Stimulated activated CD8-positive, alpha-beta memory T cell treated with anti-CD3 and anti-CD28 coated beads, Interleukin-15, amount 100 ng/mL, for 24 hours (primary cell): ENCODE data around the gene ITIH3.

ENCODE experiments used
- DNase-seq: peaks from one replicate; pipeline ENCODE4 v3.0.0-alpha.2; 2020; ENCODE audit warnings: low read depth

ITIH3 gene

DNA sequence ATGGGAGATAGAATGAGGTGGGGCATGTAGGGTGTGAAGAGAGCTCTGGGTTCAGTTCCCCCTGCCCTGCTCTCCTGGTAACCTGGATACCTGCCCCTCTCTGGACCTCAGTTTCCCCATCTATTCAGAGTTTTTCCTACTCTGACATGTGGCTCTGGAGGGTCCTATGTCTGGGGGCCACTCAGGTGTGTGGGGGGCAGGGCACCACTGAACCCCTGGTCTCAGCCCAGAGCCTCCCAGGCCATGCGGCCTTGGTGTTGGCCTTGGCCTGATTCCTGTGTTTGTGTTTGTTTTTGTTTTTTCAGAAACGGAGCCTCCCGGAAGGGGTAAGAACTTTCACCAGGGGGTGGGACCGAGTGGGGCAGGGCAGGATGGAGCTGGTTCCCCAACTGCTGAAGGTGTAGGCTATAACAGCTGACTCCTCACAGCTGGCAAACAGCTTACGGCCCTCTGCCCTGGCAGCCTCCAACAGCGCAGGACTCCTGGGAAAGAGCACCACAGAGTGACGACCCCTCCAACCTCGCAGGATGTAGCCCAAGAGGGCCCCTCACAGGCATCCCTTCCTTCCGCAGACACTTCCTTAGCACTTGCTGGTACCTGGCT, 803 bp downstream of the ITIH3 start:
- DNase-seq: no peak

DNA sequence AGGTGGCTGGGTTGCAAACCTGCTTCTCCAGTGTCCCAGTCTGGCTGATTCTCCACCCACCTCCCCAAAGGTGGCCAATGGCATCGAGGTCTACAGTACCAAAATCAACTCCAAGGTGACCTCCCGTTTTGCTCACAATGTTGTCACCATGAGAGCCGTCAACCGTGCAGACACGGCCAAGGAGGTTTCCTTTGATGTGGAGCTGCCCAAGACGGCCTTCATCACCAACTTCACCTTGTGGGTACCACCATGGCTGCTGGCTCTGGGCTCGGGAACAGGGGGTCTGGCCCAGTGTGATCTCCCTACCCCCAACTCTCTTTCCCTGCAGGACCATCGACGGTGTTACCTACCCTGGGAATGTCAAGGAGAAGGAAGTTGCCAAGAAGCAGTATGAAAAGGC, 1.8 kb downstream of the ITIH3 start:
- no peak for DNase-seq

DNA sequence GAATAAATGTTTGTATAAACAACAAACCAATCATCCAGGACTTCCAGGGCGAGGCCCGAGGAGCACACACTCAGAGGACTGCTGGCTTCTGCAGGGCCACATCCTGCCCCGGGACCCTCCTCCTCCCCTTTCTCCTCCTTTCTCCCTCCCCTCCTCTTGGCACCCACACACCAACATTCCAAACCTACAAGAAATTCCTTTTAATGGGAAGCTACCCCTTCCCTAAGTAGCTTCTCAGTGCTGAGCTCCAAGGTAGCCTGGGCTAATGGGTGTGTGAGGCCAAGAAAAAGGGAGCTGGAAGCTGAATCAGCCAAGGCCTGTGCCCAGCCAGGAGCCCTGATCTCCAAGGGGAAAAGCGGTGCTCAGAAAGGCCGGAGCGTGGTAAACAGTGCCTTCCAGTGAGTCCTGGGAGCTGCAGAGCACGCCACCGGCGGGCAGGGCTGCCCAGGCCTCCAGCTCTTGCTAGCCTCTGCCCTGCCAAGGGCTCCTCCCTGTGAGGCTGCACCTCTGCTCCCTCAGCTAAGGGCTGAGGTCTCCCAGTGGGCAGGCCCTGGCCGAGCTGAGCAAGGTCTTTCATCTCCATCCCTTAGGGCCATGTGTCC, 3.9 kb downstream of the ITIH3 start:
- DNase-seq: no peak

DNA sequence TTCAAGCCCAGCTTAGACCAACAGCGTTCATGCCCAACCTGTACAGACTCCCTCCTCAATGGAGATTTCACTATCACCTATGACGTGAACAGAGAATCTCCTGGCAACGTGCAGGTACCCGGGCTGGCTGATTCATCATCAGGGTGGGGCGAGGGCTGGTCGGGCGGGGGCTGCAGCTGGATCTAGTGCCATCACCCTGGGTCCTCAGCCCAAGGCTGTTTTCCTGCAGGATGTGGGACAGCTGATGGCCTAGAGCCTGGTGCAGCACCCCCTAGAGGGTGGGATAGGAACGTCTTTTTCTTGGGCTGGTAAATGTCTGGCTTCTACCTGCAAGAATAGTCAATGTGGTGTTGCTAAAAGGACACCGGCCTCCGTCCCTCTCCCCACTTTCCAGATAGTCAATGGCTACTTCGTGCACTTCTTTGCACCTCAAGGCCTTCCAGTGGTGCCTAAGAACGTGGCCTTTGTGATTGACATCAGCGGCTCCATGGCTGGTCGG, 4.4 kb downstream of the ITIH3 start:
- no peak for DNase-seq

DNA sequence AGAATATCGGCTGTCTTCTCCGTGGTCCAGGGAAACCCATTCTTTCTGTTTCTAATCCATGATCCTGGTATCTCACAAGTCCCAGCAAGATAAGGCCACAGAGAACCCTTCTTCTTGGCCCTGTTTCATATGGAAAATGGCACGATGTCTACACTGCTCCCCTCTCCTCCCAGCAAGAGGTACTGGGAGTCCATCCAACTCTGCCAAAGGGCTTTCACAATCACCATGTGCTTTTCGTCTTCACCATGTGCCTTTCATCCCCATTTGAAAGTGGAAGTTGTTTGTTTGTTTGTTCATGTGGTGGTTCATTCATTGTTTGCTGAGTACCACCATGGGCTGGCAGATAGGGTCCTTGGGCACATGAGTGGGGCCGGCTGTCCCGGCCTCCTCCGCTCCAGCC, 5.5 kb downstream of the ITIH3 start:
- no peak for DNase-seq

DNA sequence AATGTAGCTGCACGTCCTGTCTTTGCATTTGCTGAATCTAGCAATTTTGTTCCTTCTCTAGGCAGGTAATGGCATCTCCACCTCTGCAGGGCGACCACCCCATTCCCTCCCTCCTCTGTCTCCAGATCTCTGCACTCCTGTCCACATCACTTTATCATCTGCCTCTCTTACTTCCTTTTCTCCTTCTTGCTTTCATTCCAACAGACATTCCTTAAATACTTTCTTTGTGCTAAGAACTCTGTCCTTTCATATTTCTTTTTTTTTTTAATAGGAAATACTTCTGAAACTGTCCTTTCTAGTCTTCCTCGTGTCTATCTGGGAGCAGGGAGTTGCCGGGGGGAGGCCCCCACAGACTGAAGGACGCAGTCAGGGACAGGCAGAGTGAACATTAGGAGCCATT, 7.2 kb downstream of the ITIH3 start:
- DNase-seq: no peak

DNA sequence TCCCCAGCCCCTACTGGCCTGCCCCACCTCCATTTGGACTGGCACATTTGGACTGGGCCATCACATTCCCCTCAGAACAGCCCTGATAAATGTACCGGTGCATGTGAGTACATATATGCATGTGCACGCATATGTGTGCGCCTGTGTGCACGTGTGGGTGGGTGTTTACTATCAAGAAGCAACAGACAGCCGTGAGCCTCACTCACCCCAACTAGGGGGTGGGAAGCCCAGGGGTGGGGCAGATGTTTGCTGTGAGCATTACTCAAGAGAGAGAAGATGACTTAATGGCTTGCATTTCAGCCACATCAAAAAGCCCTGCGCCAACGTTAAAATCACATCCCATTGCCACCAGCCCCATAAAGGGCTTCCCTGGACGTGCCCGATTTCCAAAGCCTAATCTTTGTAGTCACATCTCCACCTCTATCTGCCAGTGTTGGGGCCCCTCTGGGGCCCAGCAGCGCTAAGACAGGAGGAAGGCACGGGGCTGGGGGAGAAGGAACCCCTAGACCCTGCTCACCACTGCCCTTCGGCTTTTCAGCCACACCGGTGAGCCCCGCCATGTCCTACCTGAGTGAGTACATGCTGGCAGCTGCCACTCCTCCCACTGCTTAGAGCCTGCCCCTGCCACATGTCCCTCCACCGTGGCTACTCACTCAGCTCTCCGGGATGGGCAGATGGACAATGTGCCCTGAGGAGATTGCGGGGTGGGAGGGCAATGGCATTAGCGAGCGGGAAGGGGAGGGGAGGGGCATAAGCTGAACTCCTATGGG, 10.9 kb downstream of the ITIH3 start:
- DNase-seq: no peak

DNA sequence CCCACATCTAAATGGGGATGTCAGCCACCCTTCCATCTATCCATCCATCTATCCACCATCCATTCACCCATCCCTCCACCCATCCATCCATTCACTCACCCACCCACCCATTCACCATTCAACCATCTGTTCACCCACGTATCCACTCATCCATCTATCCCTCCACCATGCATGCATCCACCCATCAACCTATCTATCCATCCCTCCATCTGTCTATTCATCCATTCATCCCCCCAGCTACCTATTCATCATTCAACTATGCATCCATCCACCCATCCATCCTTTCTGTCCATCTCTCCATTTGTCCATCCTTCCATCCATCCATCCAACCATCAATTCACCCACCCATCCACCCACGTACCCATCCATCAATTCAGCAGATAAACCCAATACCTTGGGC, 14.6 kb downstream of the ITIH3 start:
- no peak for DNase-seq

DNA sequence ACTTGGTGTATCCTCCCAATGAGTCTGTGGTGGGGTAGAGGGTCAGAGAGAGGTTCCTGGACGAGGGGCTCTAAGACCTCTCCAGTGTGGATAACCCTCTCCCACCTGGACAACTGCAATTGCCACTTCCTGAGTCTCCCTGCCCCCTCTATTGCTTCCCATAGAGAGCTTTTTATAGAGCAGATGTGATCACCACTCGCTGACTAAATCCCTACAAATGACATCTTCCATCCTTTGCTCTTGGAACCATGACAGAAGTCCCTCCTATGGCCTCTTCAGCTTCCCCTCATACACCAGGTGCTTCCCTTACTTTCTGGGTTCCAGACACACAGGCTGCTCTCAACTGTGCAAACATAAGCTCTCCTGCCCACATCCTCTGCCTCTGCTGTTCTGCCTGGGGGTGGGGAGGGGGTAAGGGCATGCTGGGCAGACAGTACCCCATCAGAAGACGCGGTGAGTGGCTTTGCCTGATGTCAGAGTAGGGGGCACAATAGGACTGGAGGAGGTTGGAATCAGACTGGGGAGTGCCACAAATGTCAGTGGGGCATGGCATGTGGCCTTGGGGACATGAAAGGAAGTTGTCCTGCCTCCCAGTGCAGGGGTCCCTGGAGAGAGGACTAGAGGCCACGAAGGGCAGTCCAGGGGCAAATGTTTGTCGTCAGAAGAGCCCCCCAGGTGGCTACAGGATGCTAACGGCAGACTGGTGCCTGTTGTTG, 15.2 kb downstream of the ITIH3 start:
- DNase-seq: no peak

DNA sequence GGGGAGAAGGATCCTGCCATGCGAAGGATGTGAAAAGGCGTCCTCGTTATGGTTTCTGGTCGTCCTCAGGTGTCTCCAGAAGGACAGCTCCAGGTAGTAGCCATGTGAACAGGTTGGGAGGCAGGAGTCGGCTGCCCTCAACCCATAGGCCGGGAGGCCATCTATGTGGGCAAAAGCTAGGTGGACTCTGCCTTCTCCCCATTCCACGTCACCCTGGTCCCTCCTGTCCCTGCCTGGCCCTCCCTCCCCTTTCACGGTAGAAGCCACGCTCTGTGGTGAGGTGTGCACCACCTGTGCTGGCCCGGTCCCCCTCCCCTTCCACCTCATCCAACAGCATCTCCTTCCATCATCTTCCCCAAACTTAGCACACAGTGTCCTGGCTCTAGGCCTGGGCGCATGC, 16.3 kb downstream of the ITIH3 start:
- DNase-seq: no peak

DNA sequence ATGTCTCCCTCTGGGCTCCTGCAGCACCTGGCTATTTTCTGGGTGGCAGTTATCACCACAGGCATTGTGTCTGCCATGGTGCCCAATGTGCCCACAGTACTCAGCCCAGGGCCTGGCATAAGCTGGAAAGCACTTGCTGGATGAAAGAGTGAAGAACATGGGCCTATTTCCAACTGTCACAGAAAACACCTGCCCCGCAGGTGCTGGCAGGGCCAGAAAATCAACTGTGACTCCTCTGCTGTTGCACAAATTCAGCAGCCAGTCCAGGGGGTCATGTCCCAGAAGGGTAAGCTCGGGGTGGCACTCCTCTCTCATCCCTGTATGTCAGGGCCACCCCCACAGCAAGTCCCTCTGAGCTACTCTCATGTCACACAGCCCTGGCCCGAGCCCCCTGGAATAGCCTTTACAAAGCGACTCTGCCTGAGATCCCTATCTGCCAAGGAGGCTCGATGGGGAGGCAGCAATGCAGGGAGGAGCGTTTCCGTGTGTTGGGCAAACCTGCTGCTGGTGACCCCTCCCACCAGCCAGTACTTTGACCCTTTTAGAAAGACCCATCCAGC, 16.9 kb downstream of the ITIH3 start:
- no peak for DNase-seq

DNA sequence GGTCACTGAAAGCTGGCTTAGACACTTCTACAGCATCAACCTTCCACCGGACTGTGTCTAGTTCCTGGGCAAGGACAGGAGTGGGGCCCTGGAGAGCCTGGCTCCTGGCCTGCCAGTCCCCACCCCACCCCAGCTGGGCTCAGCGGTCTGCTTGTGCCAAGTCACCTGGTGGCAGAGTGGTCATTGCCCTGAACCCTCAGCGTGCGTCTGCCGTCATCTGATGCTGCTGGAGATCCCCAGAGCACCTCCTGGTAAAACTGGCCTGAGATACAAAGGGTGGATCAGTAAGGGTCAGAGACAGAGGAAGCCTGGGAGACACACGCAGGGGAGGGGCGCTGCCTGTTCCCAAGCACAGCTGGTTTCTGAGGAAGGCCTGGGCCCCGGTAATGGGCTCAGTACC, 19.2 kb downstream of the ITIH3 start:
- DNase-seq: no peak

DNA sequence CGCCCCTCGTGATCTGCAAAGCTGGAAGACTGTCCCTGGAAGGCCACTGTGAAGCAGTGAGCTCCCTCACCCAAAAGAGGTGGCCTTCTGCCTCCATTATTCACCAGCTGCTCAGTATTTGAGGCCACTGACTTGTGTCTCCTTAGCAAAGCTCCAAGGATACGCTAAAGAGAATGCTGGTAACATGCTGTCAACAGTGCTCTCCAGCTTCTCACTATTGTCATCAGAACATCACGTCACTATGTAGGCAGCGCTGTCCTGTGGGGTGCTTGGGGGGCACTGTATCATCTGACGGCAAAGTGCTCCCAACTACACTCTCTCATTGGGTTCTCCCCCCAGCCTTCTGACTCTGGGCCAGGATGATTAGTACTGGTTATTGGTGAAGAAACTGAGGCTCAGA, 21.6 kb downstream of the ITIH3 start:
- DNase-seq: no peak

DNA sequence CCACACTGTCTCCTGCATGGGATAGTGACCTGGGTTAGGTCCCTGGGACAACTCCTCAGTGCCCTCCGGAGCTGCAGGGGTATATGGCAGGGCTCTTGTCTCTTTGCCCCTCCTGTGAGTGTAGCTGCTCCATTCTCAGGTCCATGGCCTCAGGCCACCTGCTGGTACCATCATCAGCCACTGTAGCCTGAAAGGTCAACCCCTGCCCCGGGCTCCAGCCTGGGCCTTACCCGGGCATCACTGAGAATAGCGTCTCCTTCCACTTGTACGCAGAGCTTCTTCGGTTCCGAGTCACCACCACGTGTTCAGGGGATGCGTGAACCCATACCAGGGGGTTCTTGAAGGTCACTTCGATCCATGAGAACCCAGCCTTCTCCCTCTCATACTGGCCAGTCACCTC, 22.1 kb downstream of the ITIH3 start:
- DNase-seq: no peak

DNA sequence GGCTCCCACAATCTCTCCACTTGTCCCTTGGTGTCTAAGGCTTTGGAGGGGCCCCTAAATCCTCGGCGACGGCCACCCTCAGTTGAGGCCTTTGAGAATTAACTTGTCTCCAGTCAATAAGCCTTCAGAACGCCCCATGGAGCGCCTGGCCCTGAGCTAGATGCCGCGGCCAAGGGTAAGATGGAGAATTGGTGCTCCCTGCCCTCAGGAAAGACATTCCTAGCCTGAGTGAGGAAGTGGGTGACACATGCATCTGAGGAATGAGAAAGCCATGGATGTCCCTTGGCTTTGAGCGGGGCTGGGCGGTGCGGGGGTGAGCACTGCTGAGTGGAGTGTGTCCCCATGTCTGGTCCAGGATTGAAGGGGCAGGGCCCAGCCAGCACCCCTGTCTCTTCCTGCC, 22.6 kb downstream of the ITIH3 start:
- DNase-seq: no peak

DNA sequence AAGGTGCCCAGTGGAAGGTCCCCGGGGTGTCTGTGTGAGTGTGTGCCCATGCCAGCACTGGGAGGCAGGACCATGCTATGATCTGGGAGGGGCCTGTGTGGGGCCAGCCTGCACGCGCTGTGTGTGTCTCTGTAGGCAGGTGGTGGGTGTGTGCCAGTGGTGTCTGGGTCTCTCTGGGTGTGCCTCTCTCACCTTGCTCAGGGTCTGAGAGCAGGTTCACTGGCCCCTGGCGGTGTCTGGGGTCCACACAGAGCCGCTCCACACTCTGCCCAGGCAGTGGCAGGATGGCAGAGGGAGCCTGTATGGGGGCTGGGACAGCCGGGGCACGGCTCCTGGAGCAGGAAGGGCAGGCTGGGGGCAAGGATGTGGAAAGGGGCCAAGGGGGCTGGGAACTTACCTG, 23.3 kb downstream of the ITIH3 start:
- DNase-seq: no peak

DNA sequence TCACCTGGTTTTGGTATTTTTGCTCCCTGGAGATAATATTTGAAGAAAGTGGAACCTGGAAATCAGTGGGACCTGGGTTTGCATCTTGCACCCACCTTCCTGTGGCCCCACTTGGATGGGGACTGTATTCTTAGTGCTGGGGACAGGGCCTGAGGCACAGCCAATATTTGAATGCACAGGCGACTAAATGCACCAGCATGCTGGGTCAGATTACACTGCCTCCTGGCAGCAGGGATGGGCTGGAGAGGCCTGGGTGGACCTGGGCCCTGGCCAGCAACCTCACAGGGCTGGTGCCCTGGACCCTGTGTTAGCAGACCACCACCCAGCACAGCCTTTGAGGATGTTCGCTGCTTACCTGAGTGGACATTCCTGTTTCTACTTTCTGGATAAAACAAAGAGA, 25.3 kb downstream of the ITIH3 start:
- DNase-seq: no peak

DNA sequence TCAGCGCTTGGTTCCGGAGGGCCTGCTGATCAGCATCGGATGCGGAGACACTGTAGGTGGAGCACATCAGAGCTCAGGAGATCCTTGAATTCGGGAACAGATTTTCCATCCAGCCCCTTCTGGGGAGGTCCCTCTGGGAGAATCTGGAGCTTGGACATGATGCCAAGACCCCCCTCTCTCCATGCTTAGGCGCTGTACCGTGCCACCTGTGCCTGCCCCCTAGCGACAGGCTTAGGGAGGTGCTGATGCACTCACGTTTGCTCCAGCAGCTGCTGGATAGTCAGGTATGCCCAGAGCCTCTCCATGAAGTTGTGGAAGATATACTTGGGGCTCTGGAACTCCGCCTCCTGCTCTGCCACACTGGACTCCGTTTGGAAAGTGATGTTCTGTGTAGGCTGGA, 26.1 kb downstream of the ITIH3 start:
- no peak for DNase-seq

DNA sequence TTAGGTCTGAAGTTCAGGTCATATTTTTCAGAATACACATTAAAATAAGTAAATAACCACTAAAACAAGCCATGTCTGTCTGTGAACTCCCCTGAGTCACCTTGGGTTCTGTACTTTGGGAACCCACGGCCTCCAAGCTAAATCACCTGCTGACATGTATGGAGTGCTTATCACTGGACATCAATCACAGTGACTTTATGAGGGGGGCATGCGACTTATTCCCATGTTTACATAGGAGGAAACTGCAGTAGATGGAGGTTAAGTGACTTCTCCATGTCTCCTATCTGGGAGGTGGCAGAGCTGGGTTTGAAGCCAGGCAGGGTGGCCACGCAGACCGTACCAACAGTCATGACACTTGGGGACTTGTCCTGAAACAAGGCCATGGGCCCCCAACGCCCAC, 27.8 kb downstream of the ITIH3 start:
- DNase-seq: no peak

DNA sequence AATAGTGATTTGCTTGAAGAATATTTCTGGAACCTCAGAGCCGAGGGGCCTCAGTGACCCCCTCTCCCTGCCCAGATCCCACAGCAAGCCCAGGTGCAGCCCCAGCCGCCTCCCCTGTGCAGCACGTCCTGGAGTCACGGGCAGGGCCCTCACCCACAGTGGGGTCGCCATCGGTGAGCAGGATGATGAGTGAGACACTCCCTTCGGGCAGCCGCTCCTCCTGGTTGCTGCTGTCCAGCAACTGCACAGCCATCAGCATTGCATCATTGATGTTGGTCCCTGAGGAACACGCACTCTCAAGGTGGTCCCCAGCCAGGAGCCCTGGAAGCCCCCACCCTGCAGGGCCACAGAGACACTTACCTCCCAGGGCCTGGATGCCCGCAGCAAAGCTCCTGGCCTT, 29.4 kb downstream of the ITIH3 start:
- DNase-seq: no peak

DNA sequence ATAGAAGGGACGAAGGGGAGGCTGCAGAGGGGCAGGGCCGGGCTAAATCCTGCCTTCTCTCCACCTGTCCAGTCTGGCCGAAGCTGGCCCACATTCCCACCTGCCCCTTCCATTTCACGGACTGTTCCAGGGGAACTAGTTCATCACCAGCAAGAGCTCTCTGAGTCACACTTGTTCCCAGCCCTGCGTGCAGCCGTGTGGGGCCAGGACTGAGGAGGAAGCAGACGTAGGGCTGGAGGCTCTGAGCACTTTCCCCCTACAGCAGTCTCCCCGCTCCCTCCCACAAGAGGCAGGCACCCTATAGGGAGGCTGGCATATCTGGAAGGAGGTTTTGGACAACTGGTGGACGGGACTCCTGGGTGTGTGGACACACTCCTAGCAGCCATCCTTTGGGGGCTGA, 32.8 kb downstream of the ITIH3 start:
- DNase-seq: no peak

DNA sequence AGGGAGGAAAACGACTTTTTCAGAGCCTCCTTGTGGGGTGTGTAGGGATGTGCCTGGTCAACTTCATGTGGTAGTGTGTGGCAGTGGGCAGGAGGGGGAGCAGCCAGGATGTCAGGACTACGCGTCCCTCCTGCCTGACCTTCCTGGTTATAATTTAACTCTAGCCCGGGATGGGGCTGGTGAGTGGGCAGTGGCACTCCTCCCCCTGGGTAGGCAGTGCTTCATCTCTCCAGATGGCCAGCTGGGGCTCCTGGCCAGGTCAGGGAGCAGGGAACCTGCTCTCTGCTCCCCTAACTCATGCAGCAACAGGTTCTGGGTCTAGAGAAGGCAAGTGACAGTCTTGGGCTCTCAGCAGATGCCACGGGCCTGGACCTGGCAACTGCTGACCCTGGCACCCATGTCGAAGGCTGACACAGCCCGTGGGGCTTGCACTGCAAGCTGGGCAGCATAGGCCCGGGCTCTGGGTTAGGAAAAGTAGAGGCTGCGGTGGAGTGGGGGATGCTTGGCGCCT, 33.3 kb downstream of the ITIH3 start:
- DNase-seq: no peak
